Muscle layer of colon (tissue), 2 donors: ENCODE results near the gene SMCO4.

Source experiments
- H3K27ac ChIP-seq: one replicate; pipeline ENCODE4 v1.7.0; 2013; ENCODE audit warnings: low read depth, mild to moderate bottlenecking, low read length, moderate library complexity
- H3K27me3 ChIP-seq, 2 donors: one replicate each; pipeline ENCODE4 v1.7.0; 2013; ENCODE audit warnings: low read length in 2 of 2, mild to moderate bottlenecking in 2 of 2; ENCODE audit not compliant: insufficient read depth in 2 of 2, control insufficient read depth in 1 of 2
- H3K36me3 ChIP-seq: one replicate; pipeline ENCODE4 v1.7.0; 2013; ENCODE audit warnings: mild to moderate bottlenecking, low read length; ENCODE audit not compliant: insufficient read depth
- H3K4me1 ChIP-seq: one replicate; pipeline ENCODE4 v1.7.0; 2013; ENCODE audit warnings: mild to moderate bottlenecking, low read length; ENCODE audit not compliant: insufficient read depth
- H3K4me3 ChIP-seq, 2 donors: one replicate each; pipeline ENCODE4 v1.7.0; 2013; ENCODE audit warnings: low read length in 2 of 2, low read depth in 1 of 2, mild to moderate bottlenecking in 1 of 2, moderate library complexity in 1 of 2
- H3K9ac ChIP-seq: one replicate; pipeline ENCODE4 v1.7.0; 2013; ENCODE audit warnings: low read length
- H3K9me3 ChIP-seq: one replicate; pipeline ENCODE4 v1.7.0; 2013; ENCODE audit warnings: mild to moderate bottlenecking, low read length
- donor health status: abdominal sarcoma.
- donor health status: Adenocarcinoma of cecum.

The SMCO4 gene

GRCh38 chr11:93513772-93514171 lies 29.4 kb downstream of the SMCO4 start:
- H3K27ac ChIP-seq: no peak overlapping the region
- H3K9me3 ChIP-seq: no peaks in the 10 kb centered on the region
- H3K27me3 ChIP-seq: no peaks in the 10 kb centered on the region
- no peak overlapping the region for H3K9ac ChIP-seq
- no peaks in the 10 kb centered on the region for H3K4me1 ChIP-seq
- H3K4me3 ChIP-seq: no peak overlapping the region
- no peaks in the 10 kb centered on the region for H3K36me3 ChIP-seq

- Histone ChIP-seq H3K9me3 (no peaks in the 10 kb centered on the region), H3K27me3 (no peaks in the 10 kb centered on the region), H3K36me3 (no peaks in the 10 kb centered on the region), H3K4me1 (no peaks in the 10 kb centered on the region), H3K27ac (no peak overlapping the region), H3K9ac (no peak overlapping the region), H3K4me3 (no peak overlapping the region)
These were observed 30.1 kb downstream of the SMCO4 start for GRCh38 chr11:93512949-93513667.

- H3K27me3 ChIP-seq: no peaks in the 10 kb centered on the region
- H3K27ac ChIP-seq: no peak overlapping the region
- no peaks in the 10 kb centered on the region for H3K4me1 ChIP-seq
- no peak overlapping the region for H3K9ac ChIP-seq
- no peaks in the 10 kb centered on the region for H3K9me3 ChIP-seq
- no peak overlapping the region for H3K4me3 ChIP-seq
- no peaks in the 10 kb centered on the region for H3K36me3 ChIP-seq
These were observed 31.1 kb downstream of the SMCO4 start for GRCh38 chr11:93512073-93512475.

- no peaks in the 10 kb centered on the region for H3K27me3 ChIP-seq
- no peak overlapping the region for H3K4me3 ChIP-seq
- H3K9ac ChIP-seq: no peak overlapping the region
- no peaks in the 10 kb centered on the region for H3K36me3 ChIP-seq
- H3K4me1 ChIP-seq: no peaks in the 10 kb centered on the region
- H3K9me3 ChIP-seq: no peaks in the 10 kb centered on the region
- H3K27ac ChIP-seq: no peak overlapping the region
These were observed 32.9 kb downstream of the SMCO4 start for GRCh38 chr11:93510196-93510873.

GRCh38 chr11:93507517-93507916 lies 35.7 kb downstream of the SMCO4 start:
- Histone ChIP-seq H3K9me3 (no peaks in the 10 kb centered on the region), H3K4me1 (no peaks in the 10 kb centered on the region), H3K27ac (no peak overlapping the region), H3K9ac (no peak overlapping the region), H3K4me3 (no peak overlapping the region), H3K27me3 (no peaks in the 10 kb centered on the region), H3K36me3 (no peaks in the 10 kb centered on the region)

GRCh38 chr11:93505703-93506102 lies 37.5 kb downstream of the SMCO4 start:
- no peaks in the 10 kb centered on the region for H3K36me3 ChIP-seq
- H3K27ac ChIP-seq: no peak overlapping the region
- H3K27me3 ChIP-seq: no peaks in the 10 kb centered on the region
- no peaks in the 10 kb centered on the region for H3K4me1 ChIP-seq
- no peak overlapping the region for H3K9ac ChIP-seq
- H3K9me3 ChIP-seq: no peaks in the 10 kb centered on the region
- no peak overlapping the region for H3K4me3 ChIP-seq

GRCh38 chr11:93504110-93505095 lies 38.8 kb downstream of the SMCO4 start:
- Histone ChIP-seq H3K27me3 (no peaks in the 10 kb centered on the region), H3K36me3 (no peaks in the 10 kb centered on the region), H3K4me1 (no peaks in the 10 kb centered on the region), H3K4me3 (no peak overlapping the region), H3K27ac (no peak overlapping the region), H3K9ac (no peak overlapping the region), H3K9me3 (no peaks in the 10 kb centered on the region)

GRCh38 chr11:93501856-93502255 lies 41.3 kb downstream of the SMCO4 start:
- Histone ChIP-seq H3K36me3 (no peaks in the 10 kb centered on the region), H3K9ac (no peak overlapping the region), H3K4me3 (no peak overlapping the region), H3K4me1 (peaks cover 9% of the 10 kb centered on the region), H3K9me3 (no peaks in the 10 kb centered on the region), H3K27ac (no peak overlapping the region), H3K27me3 (no peaks in the 10 kb centered on the region)

- Histone ChIP-seq H3K36me3 (no peaks in the 10 kb centered on the region), H3K4me3 (no peak overlapping the region), H3K9me3 (no peaks in the 10 kb centered on the region), H3K4me1 (peaks cover 9% of the 10 kb centered on the region), H3K9ac (no peak overlapping the region), H3K27me3 (no peaks in the 10 kb centered on the region), H3K27ac (no peak overlapping the region)
These were observed 42.4 kb downstream of the SMCO4 start for GRCh38 chr11:93500759-93501158.

GRCh38 chr11:93498641-93499040 lies 44.5 kb downstream of the SMCO4 start:
- H3K4me1 ChIP-seq: peaks cover 9% of the 10 kb centered on the region
- H3K4me3 ChIP-seq: no peak overlapping the region
- no peak overlapping the region for H3K9ac ChIP-seq
- no peak overlapping the region for H3K27ac ChIP-seq
- no peaks in the 10 kb centered on the region for H3K9me3 ChIP-seq
- H3K36me3 ChIP-seq: no peaks in the 10 kb centered on the region
- no peaks in the 10 kb centered on the region for H3K27me3 ChIP-seq

GRCh38 chr11:93498161-93498560 lies 45.0 kb downstream of the SMCO4 start:
- H3K4me3 ChIP-seq: no peak overlapping the region
- H3K4me1 ChIP-seq: peaks cover 9% of the 10 kb centered on the region
- no peak overlapping the region for H3K9ac ChIP-seq
- no peaks in the 10 kb centered on the region for H3K27me3 ChIP-seq
- no peak overlapping the region for H3K27ac ChIP-seq
- no peaks in the 10 kb centered on the region for H3K9me3 ChIP-seq
- no peaks in the 10 kb centered on the region for H3K36me3 ChIP-seq
